MM.1S (cell line): ENCODE data around the gene CIB4.

Experiments
- DNase-seq: peaks from one replicate; pipeline ENCODE4 v3.0.0-alpha.2; 2015
- H2AFZ ChIP-seq: fragments of 300-600 bp; sonication (generic); 2 replicates; pipeline ENCODE4 v1.6.0; 2016; ENCODE audit warnings: antibody characterized with exemption, low read length
- H3F3A ChIP-seq: fragments of 300-600 bp; sonication (generic); 2 replicates; pipeline ENCODE4 v1.6.1; 2016; ENCODE audit warnings: mild to moderate bottlenecking, antibody characterized with exemption, low read length, moderate library complexity, mixed read lengths; ENCODE audit not compliant: insufficient read depth
- H3K27ac ChIP-seq: fragments of 300-600 bp; sonication (generic); 2 replicates; pipeline ENCODE4 v1.5.1; 2016; ENCODE audit warnings: mild to moderate bottlenecking, low read length
- H3K27me3 ChIP-seq: fragments of 300-600 bp; sonication (generic); replicated peaks from 2 replicates; pipeline ENCODE4 v1.6.0; 2016; ENCODE audit warnings: low read length; ENCODE audit not compliant: insufficient read depth
- H3K36me3 ChIP-seq: fragments of 300-600 bp; sonication (generic); replicated peaks from 2 replicates; pipeline ENCODE4 v1.6.1; 2016; ENCODE audit warnings: mild to moderate bottlenecking, low read length, mixed read lengths; ENCODE audit not compliant: insufficient read depth
- H3K4me1 ChIP-seq: fragments of 300-600 bp; sonication (generic); 2 replicates; pipeline ENCODE4 v1.6.1; 2016; ENCODE audit warnings: low read length, mixed read lengths
- H3K4me2 ChIP-seq: fragments of 300-600 bp; sonication (generic); 2 replicates; pipeline ENCODE4 v1.6.0; 2016; ENCODE audit warnings: low read depth, low read length
- H3K4me3 ChIP-seq: fragments of 300-600 bp; sonication (generic); 2 replicates; pipeline ENCODE4 v1.5.1; 2016; ENCODE audit warnings: low read length, mixed read lengths
- H3K79me2 ChIP-seq: fragments of 300-600 bp; sonication (generic); 2 replicates; pipeline ENCODE4 v1.6.1; 2016; ENCODE audit warnings: mixed run types, low read length, mixed read lengths
- H3K9ac ChIP-seq: fragments of 300-600 bp; sonication (generic); 2 replicates; pipeline ENCODE4 v1.6.1; 2016; ENCODE audit warnings: low read length, mixed read lengths
- H3K9me2 ChIP-seq: fragments of 300-600 bp; sonication (generic); replicated peaks from 2 replicates; pipeline ENCODE4 v1.6.1; 2016; ENCODE audit warnings: mild to moderate bottlenecking, low read length, mixed read lengths; ENCODE audit not compliant: insufficient read depth
- H3K9me3 ChIP-seq: fragments of 300-600 bp; sonication (generic); replicated peaks from 2 replicates; pipeline ENCODE4 v1.6.1; 2016; ENCODE audit warnings: mild to moderate bottlenecking, low read length, mixed read lengths; ENCODE audit not compliant: insufficient read depth
- H4K20me1 ChIP-seq: fragments of 300-600 bp; sonication (generic); 2 replicates; pipeline ENCODE4 v1.6.1; 2016; ENCODE audit warnings: mild to moderate bottlenecking, low read length, moderate library complexity, mixed read lengths; ENCODE audit not compliant: insufficient read depth
- EZH2 ChIP-seq: fragments of 300-600 bp; sonication (generic); optimal IDR thresholded peaks from 2 replicates; pipeline ENCODE3; 2017; ENCODE audit warnings: low read depth, mild to moderate bottlenecking, antibody characterized with exemption, low read length, mixed read lengths
- EZH2phosphoT487 ChIP-seq: fragments of 300-600 bp; sonication (generic); IDR thresholded peaks from 2 replicates; pipeline ENCODE4 v1.6.1; 2018; ENCODE audit warnings: antibody characterized with exemption, low read length
- TF ChIP-seq, protein P1 (sequence below): fragments of 300-600 bp; sonication (generic); IDR thresholded peaks from 2 replicates; pipeline ENCODE4 v1.5.1; 2016; ENCODE audit warnings: antibody characterized with exemption, low read length, mixed read lengths

Gene CIB4

DNA sequence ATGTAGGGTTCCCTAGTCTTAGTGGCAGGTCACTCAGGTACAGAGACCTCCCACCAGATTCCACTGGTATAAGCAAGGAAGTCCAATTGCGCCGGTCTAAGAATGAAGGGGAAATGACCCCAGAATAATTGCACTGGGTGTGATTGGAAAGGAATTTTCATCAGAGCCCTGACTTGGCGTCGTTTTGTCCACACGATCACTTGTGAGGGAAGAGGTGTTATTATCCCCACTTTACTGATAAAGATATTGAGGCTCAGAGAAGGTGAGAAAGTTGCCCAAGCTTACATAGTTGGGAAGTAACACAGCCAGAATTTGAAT is 61.5 kb downstream of the CIB4 start:
- DNase-seq: no peak
- Histone ChIP-seq H2AFZ (no peak overlapping the region), H3K9ac (no peak overlapping the region), H3K9me3 (no peaks in the 10 kb centered on the region), H3K4me2 (no peak overlapping the region), H3F3A (no peaks in the 10 kb centered on the region), H3K27me3 (peaks cover 99% of the 10 kb centered on the region), H3K4me1 (no peaks in the 10 kb centered on the region), H3K79me2 (no peaks in the 10 kb centered on the region), H3K4me3 (no peak overlapping the region), H4K20me1 (peaks cover 7% of the 10 kb centered on the region; the same call in 1 of the 2 replicates), H3K36me3 (no peaks in the 10 kb centered on the region), H3K27ac (no peak overlapping the region), H3K9me2 (no peaks in the 10 kb centered on the region)
- TF ChIP-seq EZH2phosphoT487: no peak
- TF ChIP-seq EZH2: no peak
- TF ChIP-seq, protein P1, sequence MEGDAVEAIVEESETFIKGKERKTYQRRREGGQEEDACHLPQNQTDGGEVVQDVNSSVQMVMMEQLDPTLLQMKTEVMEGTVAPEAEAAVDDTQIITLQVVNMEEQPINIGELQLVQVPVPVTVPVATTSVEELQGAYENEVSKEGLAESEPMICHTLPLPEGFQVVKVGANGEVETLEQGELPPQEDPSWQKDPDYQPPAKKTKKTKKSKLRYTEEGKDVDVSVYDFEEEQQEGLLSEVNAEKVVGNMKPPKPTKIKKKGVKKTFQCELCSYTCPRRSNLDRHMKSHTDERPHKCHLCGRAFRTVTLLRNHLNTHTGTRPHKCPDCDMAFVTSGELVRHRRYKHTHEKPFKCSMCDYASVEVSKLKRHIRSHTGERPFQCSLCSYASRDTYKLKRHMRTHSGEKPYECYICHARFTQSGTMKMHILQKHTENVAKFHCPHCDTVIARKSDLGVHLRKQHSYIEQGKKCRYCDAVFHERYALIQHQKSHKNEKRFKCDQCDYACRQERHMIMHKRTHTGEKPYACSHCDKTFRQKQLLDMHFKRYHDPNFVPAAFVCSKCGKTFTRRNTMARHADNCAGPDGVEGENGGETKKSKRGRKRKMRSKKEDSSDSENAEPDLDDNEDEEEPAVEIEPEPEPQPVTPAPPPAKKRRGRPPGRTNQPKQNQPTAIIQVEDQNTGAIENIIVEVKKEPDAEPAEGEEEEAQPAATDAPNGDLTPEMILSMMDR: no peak

DNA sequence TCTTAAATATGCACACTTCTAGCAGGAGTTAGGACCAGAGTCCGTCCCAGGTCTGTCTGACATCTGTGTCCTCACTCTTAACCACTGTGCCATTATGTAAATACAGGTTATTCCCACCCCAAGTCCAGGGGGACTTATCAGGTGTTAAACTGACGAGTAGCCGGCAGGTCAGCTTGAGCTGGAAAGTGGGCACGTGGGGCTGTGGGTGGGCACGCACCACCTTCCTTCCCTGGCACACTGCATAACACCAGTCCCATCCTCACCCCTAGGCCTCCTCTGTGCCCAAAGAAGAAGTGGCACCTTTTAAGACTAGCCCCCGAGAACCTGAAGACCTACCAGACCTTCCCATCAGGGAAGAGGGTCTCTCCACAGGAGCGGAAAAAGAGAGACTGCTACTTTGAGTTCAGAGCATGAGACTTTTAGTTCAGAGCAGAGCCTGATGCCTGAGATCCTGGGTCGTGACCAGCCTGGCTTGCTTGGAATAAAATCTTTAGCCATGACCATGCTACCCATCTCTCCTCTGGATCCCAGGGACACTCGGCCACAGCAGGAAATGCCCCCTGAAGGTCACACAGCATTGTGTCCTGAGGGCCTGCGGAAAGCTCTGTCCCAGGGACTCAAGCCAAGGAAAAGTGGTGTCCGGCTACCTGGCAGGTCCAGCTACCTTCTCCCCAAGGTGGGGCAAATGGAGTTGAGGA is 62.0 kb downstream of the CIB4 start:
- DNase-seq: no peak
- Histone ChIP-seq H3K9me2 (no peaks in the 10 kb centered on the region), H3K27ac (no peak overlapping the region)

DNA sequence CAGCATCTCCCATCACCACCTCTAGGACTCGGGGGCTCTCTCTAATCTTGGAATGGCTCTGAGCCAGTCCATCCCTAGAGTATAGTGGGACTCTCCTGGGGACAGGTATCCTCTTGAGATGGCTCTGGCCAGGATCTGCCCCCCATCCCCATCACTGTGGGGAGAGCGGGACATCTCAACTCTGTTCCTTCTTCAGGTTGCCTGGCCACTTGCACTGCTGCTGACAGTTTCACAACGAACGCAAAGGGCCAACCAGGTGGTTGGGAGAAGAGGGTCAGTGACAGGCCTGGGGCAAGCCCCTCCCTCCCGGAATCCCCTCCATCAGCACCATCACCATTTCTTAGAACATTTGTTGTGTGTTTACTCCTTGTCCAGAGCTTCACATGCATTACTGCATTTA is 62.6 kb downstream of the CIB4 start:
- Histone ChIP-seq H3K79me2 (no peaks in the 10 kb centered on the region), H3K4me2 (no peak overlapping the region), H3K9me2 (no peaks in the 10 kb centered on the region), H3K4me1 (no peaks in the 10 kb centered on the region), H3K27ac (no peak overlapping the region), H3K9me3 (no peaks in the 10 kb centered on the region), H3K9ac (no peak overlapping the region), H3K4me3 (no peak overlapping the region), H3K36me3 (no peaks in the 10 kb centered on the region), H3F3A (no peaks in the 10 kb centered on the region), H3K27me3 (peaks cover 99% of the 10 kb centered on the region), H2AFZ (no peak overlapping the region), H4K20me1 (0 out of 2 replicates have a peak, but pooled peaks cover 7% of the 10 kb centered on the region)
- no peak for DNase-seq
- no peak for TF ChIP-seq EZH2phosphoT487
- TF ChIP-seq, protein P1: no peak
- no peak for TF ChIP-seq EZH2

More for the DNA sequence above, 62.0 kb downstream of the CIB4 start:
- H3K9me3 ChIP-seq: no peaks in the 10 kb centered on the region
- no peak overlapping the region for H2AFZ ChIP-seq
- H3K4me2 ChIP-seq: no peak overlapping the region
- H3K36me3 ChIP-seq: no peaks in the 10 kb centered on the region
- peaks cover 99% of the 10 kb centered on the region for H3K27me3 ChIP-seq
- no peaks in the 10 kb centered on the region for H3F3A ChIP-seq
- H3K9ac ChIP-seq: no peak overlapping the region
- no peaks in the 10 kb centered on the region for H3K4me1 ChIP-seq
- no peak overlapping the region for H3K4me3 ChIP-seq
- H4K20me1 ChIP-seq: peaks cover 7% of the 10 kb centered on the region; the same call in 1 of the 2 replicates
- no peaks in the 10 kb centered on the region for H3K79me2 ChIP-seq
- TF ChIP-seq EZH2: no peak
- TF ChIP-seq, protein P1: no peak
- no peak for TF ChIP-seq EZH2phosphoT487
